22Rv1 (cell line): ENCODE measurements around the gene TBC1D22A.

Experiments used
- H3K27ac ChIP-seq: fragments of 450-650 bp; 2 replicates; pipeline ENCODE4 v1.5.1; 2017
- ZFX ChIP-seq: fragments of 450-650 bp; IDR thresholded peaks from 2 replicates; pipeline ENCODE4 v1.6.1; 2017; ENCODE audit warnings: antibody characterized with exemption, borderline replicate concordance
- TF ChIP-seq, protein P1 (sequence below): fragments of 450-650 bp; IDR thresholded peaks from 2 replicates; pipeline ENCODE4 v1.5.1; 2017; ENCODE audit warnings: mild to moderate bottlenecking

TBC1D22A gene

DNA sequence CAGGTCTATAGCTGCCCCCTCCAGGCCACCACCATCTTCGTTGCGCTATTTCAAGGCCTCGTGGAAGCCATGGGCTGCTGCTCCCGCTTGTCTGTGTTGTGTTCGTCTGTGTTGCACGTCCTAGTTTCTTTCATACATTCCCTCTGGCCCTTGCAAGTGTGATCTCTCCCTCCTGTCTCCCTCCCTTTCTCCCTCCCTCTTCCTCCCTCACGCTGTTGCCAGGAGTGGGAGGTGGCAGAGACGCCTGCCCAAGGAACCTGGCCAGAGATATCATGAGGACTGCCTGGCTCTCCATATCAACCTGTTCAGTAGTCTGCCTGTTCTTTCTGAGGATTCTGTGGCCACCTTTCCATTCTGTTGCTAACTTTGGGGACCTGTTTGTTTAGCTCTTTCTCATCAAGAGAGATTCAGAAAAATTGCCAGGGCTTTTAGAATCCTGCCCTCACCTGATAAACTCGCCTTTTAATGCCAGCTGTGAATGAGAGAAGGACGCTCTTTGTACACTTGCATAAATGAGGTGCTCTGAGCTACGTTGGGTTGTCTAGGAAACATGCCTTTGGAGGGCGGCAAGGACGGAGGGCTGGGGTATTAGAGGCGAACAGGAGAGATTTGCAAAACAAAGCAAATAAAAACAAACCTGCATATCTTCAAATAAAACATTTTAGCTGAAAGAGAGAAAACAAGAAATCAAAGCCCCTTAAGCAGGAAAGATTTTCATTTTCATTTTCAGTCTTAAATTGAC is 185.2 kb downstream of the TBC1D22A start:
- no peak for TF ChIP-seq ZFX
- TF ChIP-seq, protein P1, sequence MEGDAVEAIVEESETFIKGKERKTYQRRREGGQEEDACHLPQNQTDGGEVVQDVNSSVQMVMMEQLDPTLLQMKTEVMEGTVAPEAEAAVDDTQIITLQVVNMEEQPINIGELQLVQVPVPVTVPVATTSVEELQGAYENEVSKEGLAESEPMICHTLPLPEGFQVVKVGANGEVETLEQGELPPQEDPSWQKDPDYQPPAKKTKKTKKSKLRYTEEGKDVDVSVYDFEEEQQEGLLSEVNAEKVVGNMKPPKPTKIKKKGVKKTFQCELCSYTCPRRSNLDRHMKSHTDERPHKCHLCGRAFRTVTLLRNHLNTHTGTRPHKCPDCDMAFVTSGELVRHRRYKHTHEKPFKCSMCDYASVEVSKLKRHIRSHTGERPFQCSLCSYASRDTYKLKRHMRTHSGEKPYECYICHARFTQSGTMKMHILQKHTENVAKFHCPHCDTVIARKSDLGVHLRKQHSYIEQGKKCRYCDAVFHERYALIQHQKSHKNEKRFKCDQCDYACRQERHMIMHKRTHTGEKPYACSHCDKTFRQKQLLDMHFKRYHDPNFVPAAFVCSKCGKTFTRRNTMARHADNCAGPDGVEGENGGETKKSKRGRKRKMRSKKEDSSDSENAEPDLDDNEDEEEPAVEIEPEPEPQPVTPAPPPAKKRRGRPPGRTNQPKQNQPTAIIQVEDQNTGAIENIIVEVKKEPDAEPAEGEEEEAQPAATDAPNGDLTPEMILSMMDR, result no peak
- no peak overlapping the region for H3K27ac ChIP-seq

DNA sequence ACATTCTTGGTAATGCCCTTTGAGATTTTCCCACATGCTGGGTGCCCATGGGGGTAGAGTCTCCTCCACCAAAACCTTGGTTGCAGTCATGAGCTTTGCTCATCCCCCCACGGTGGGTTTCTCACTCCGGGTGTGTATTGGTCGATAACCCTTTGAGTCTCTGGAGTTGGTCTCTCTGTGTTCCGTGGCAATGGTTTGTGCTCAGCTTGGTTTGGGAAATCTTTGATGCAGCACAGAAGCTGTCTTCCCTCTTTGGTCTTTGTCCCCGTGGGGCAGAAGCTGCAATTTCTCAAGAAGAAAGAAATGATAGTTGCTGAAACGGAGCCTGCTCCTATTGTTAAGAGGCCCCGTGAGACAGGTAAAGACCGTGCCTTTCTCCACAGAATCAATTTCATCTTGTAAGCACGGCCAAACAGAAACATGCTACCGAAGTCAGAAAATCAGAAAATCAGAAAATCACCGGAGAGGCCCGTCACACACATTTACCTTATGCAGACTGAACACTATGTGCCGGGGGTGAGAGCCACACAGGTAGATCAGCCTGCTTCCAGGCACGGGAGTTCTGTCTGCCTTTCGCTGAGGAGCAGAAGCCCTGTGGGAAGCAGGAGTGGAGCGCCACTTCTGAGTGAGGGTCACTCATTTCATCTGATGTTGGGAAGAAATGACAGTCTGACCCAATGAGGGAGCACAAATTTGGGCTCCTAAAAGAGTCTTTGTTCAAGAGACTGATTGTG is 186.1 kb downstream of the TBC1D22A start:
- H3K27ac ChIP-seq, result no peak overlapping the region
- TF ChIP-seq, protein P1, result no peak
- TF ChIP-seq ZFX, result no peak

DNA sequence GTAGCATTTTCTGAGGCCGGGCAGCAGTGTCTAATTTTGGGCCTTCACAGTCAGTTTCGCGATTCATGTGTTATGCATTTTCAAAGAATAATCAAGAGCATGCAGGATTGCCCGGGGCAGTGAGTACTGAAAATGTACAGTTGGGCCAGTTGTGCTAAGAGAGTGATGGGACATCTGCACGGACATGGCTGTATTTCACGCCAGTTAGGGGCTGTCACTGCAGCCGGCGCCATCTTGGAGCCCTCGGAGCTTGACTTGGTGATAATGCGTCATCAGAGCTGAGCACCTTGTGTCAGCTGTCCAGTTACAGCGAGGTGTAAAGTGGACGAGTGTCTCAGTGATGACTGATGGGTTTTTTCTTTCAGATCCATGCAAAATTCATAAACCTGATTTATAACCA is 188.9 kb downstream of the TBC1D22A start:
- no peak for TF ChIP-seq ZFX
- TF ChIP-seq, protein P1, result no peak
- H3K27ac ChIP-seq, result no peak overlapping the region

DNA sequence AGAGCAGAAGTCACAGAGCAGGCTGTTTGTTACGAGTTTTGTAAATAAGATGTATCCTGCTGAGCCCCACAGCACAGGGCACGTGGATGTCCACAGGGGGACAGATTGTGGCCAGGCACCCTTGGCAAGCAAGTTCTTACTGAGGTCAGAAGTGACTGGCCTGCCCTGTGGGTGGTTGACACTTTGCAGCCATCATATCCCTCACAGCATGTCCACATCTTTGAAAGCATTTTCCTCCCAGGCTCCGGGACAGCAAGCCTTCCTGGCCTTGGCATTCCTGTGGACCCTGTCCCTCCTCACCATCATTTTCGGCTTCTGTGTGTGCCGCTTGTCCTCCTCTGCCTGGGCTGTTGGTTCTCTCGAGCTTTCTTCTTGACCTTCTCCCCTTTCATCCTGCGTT is 189.5 kb downstream of the TBC1D22A start:
- TF ChIP-seq ZFX, result no peak
- TF ChIP-seq, protein P1, result no peak
- H3K27ac ChIP-seq, result no peak overlapping the region

DNA sequence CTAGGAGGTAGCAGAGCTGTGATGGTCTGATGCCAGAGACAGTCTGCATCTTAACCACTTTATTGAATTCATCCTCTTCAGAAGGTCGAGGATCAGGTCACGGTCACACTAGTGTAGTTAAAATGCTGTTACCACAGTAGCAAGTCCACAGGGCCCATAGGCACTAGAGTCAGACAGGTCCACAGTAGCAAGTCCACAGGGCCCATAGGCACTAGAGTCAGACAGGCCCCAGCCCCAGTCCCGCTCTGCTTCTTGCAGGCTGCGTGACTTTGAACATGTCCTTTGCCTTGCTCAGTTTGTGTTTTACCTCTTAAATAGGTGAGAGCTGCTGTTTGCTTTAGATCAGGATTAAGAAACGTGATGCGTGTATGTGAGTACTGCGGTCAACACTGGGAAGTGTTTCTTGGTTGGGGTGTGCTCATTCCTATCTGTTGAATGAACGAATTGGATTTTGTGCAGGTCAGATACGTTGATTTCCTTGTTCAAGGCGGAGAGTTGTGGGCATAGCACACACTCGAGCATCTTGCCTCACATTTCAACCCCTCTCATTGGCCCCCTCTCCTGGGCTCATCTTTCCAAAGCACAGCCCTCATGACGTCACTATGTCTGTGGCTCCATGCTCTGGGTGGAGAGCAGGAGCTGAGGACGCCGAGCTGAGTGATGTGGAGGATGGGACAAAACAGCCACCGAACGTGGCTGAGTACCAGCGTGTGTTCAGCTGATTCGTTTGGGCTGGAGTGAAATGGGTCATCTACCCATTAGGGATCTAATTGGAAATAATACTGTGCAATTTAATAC is 191.7 kb downstream of the TBC1D22A start:
- no peak for TF ChIP-seq ZFX
- TF ChIP-seq, protein P1, result no peak
- no peak overlapping the region for H3K27ac ChIP-seq

DNA sequence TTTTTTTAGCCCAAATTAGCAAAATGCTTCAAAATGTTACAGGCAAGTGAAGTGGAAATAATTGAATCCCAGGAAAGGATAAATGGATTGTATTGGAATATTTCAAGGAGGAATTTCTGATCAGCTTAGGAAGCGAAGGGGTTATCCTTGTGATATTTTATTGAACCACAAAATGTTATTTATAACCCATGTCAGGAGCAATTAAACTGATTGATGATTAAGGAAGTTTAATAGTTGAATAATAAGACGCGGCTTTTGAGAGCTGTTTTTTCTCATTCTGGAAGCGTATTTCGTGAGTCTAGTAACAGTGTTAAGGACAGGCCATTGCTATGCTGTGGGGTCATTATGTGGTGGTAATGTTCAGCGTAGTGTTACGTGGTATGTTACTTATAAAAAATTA is 192.3 kb downstream of the TBC1D22A start:
- H3K27ac ChIP-seq, result no peak overlapping the region
- TF ChIP-seq ZFX, result no peak

DNA sequence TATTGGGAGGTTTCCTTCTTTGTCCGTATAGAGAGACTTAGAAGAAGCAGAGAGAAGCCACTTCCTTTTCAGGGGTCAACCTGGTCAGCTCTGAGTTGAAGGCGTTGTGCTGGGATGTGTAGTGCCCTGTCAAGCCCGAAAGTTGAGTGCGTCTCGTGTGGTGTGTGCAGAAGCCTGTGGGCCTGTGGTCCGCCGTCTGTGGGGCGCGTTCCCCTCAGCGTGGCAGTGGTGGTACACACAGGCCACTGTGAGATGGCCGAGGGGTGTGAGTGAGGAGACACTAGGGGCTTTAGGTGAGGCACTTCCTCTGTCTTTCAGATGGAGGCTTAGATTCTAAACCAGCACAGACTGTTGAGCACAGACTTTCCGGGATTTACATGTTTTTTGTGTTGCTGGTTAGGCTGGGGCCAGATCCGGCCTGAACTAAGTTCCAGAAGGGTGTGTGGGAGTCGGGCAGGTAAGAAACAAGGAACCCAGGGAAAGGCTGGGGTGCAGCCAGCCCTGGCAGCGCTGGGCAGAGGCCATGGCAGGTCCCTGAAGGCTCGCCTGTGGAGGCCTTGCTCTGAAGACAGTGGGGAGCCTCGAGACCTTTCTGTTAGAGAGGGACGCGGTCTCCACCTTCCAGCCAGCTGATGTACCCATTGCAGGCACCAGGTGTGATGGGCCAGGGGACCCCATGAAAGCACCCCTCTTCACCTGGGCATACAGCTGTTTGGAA is 194.2 kb downstream of the TBC1D22A start:
- TF ChIP-seq ZFX, result no peak
- TF ChIP-seq, protein P1, result no peak
- H3K27ac ChIP-seq, result no peak overlapping the region
